ENCODE data around the gene SULT4A1.

DNA sequence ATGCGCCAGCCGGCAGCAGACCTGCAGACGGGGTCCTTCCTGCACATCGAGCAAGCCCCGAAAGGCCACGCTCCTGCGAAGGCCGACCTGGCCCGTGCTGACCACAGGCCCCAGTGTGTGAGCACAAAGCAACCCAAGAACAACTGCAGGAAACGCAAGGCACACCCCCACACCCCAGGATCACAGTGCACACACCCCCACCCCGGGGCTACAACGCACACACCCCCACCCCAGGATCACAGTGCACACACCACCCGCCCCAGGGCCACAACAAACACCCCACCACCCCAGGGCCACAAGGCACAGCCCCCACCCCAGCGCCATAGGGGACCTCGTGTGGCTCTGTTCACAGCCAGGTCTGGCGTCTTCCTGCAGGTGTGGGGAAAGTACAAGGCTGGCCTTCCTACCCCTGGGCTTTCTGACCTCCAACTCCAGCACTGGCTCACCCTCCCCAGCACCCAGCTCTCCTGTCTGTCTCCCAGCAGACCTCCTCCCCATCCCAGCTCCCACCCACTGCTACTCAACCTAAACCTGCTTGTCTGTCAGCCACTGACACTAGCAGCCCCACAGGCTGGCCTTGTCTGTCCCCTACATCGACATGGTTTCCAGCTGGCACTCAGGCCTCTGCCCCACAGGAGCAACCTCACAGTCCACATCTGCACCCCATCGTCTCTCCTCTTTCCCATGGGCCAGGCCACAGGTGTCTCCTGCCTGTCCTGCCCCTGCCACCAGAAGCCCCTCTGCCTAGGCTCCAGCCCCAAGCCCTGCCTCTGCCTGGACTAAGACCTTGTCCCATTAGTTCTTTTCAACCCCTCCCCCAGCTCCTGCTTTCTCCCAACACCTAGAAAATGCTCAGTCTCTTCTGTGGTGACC lies 29.7 kb downstream of the SULT4A1 start:
- TF ChIP-seq, protein P1, sequence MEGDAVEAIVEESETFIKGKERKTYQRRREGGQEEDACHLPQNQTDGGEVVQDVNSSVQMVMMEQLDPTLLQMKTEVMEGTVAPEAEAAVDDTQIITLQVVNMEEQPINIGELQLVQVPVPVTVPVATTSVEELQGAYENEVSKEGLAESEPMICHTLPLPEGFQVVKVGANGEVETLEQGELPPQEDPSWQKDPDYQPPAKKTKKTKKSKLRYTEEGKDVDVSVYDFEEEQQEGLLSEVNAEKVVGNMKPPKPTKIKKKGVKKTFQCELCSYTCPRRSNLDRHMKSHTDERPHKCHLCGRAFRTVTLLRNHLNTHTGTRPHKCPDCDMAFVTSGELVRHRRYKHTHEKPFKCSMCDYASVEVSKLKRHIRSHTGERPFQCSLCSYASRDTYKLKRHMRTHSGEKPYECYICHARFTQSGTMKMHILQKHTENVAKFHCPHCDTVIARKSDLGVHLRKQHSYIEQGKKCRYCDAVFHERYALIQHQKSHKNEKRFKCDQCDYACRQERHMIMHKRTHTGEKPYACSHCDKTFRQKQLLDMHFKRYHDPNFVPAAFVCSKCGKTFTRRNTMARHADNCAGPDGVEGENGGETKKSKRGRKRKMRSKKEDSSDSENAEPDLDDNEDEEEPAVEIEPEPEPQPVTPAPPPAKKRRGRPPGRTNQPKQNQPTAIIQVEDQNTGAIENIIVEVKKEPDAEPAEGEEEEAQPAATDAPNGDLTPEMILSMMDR (IDR thresholded peaks at IDR 0.05): no peak
- no peak for TF ChIP-seq POLR2A (IDR thresholded peaks at IDR 0.05)
- no peak for TF ChIP-seq POLR2AphosphoS5 (IDR thresholded peaks at IDR 0.05)

Data from breast epithelium (tissue), 3 donors.